Mesendoderm (in vitro differentiated cells): Measurements from ENCODE around the gene CMIP.
A peak's percentile ranks its signal among the peaks of the same experiment; 100 is the strongest.
"Not testable (repeated sequence)": the region's sequence is repeated elsewhere in the genome, so short reads cannot be mapped to it uniquely, and the experiment has no call there.

Experiments used
- DNase-seq: peaks from one replicate; pipeline ENCODE4 v3.0.0; 2013
- H2AK5ac ChIP-seq: 2 replicates; pipeline ENCODE4 v1.6.1; 2013; ENCODE audit warnings: low read length, inconsistent platforms
- H2BK120ac ChIP-seq: 2 replicates; pipeline ENCODE4 v1.6.1; 2013; ENCODE audit warnings: low read depth, mild to moderate bottlenecking, low read length, moderate library complexity, mixed read lengths
- H2BK15ac ChIP-seq: replicated peaks from 2 replicates; pipeline ENCODE4 v1.6.1; 2013; ENCODE audit warnings: low read depth, mild to moderate bottlenecking, moderate library complexity
- H2BK5ac ChIP-seq: 2 replicates; pipeline ENCODE4 v1.6.1; 2013; ENCODE audit warnings: low read length, inconsistent platforms
- H3K18ac ChIP-seq: 2 replicates; pipeline ENCODE4 v1.6.1; 2013; ENCODE audit warnings: mild to moderate bottlenecking, low read length, mixed read lengths
- H3K23ac ChIP-seq: one replicate; pipeline ENCODE4 v1.6.1; 2013; ENCODE audit warnings: low read length
- H3K27ac ChIP-seq: 2 replicates; pipeline ENCODE4 v1.5.1; 2013; ENCODE audit warnings: low read depth, mild to moderate bottlenecking, inconsistent platforms, low read length, moderate library complexity
- H3K27me3 ChIP-seq: 2 replicates; pipeline ENCODE4 v1.6.1; 2013; ENCODE audit warnings: low read length, control low read depth, mild to moderate bottlenecking, inconsistent platforms; ENCODE audit not compliant: insufficient read depth, poor library complexity
- H3K36me3 ChIP-seq: 2 replicates; pipeline ENCODE4 v1.6.1; 2013; ENCODE audit warnings: low read length, inconsistent platforms; ENCODE audit not compliant: control insufficient read depth, insufficient read depth
- H3K4ac ChIP-seq: one replicate; pipeline ENCODE4 v1.6.1; 2013; ENCODE audit warnings: low read depth, mild to moderate bottlenecking, low read length, moderate library complexity
- H3K4me1 ChIP-seq: 2 replicates; pipeline ENCODE4 v1.6.1; 2013; ENCODE audit warnings: low read depth, low read length, inconsistent platforms; ENCODE audit not compliant: control insufficient read depth
- H3K4me2 ChIP-seq: 2 replicates; pipeline ENCODE4 v1.6.1; 2013; ENCODE audit warnings: low read length
- H3K4me3 ChIP-seq: 2 replicates; pipeline ENCODE4 v1.5.1; 2013; ENCODE audit warnings: mild to moderate bottlenecking, low read length
- H3K56ac ChIP-seq: one replicate; pipeline ENCODE4 v1.6.1; 2013; ENCODE audit warnings: low read length
- H3K79me1 ChIP-seq: 2 replicates; pipeline ENCODE4 v1.6.1; 2013; ENCODE audit warnings: low read length, inconsistent platforms
- H3K79me2 ChIP-seq: 2 replicates; pipeline ENCODE4 v1.6.1; 2013; ENCODE audit warnings: mild to moderate bottlenecking, low read length; ENCODE audit not compliant: control insufficient read depth, insufficient read depth
- H3K9ac ChIP-seq: 2 replicates; pipeline ENCODE4 v1.6.1; 2013; ENCODE audit warnings: low read length, inconsistent platforms
- H4K5ac ChIP-seq: one replicate; pipeline ENCODE4 v1.6.1; 2013; ENCODE audit warnings: low read length
- H4K8ac ChIP-seq: one replicate; pipeline ENCODE4 v1.6.1; 2013; ENCODE audit warnings: low read depth, mild to moderate bottlenecking, control low read depth, low read length, moderate library complexity
- WGBS: extraction: QIAGEN DNeasy Blood & Tissue Kit; methylation state at CpG from one replicate; pipeline ENCODE4 v1.1.7; 2013; ENCODE audit warnings: low lambda C conversion rate, missing lambda C conversion rate; ENCODE audit not compliant: insufficient coverage; ENCODE audit errors: extremely low coverage; 5-methylcytosine and 5-hydroxymethylcytosine counted together

CMIP gene

DNA sequence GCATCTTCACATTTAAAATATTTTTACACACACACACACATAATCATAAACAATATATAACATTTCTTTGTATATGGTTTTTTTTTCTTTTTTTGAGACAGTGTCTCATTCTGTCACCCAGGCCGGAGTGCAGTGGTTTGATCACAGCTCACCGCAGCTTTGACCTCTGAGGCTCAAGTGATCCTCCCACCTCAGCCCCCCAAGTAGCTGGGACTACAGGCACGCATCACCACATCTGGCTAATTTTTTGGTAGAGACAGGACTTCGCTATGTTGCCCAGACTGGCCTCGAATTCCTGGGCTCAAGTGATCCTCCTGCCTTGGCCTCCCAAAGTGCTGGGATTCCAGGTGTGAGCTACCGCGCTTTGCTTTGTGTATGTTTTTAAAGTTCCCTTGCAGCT lies 78.2 kb downstream of the CMIP start:
- not testable (repeated sequence) for H3K27ac ChIP-seq, H3K18ac ChIP-seq

DNA sequence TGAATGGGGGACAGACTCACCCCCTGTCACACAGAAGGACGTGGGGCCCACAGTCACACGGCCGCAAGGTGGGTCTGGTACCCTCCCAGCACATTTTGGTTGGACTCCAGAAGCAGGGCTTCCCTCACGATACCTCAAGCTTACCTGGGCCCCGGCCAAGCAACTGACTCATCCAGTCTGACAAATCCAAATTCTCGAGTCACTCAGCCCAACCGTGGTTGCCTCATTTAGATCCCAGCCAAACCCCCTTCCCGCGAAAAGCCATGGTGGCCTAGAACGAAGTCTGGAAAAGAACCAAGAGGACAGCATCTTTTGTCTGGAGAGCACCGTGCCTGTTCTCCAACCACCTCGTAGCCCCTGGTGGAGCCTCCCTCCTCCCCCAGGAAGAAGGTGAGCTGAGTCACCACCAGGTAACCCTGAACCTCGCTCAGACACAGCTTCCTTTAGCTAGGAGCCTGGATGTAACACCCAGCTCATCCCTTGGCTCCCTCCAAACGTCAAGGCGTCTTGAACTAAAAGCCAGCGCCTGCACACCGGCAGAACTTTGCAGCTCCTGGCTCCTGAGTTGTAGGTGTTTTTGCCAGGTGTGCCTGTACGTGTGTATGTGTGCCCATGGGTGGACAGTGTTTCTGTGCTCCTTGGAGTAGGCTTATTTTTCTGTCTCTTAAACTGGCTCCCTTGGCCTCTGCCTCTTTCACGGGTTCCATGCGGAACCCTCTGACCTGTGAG lies 78.9 kb downstream of the CMIP start:
- peak; percentile 51 for DNase-seq
- Histone ChIP-seq H3K79me2 (peaks cover 22% of the 10 kb centered on the region), H3K18ac (no peak overlapping the region), H3K4me1 (no peaks in the 10 kb centered on the region), H3K23ac (no peak overlapping the region), H4K8ac (no peak overlapping the region), H2BK15ac (no peak overlapping the region), H3K4ac (no peak overlapping the region), H3K27me3 (no peaks in the 10 kb centered on the region), H2AK5ac (no peak overlapping the region), H4K5ac (no peak overlapping the region), H2BK5ac (no peak overlapping the region), H3K4me3 (no peak overlapping the region), H3K79me1 (peaks cover 36% of the 10 kb centered on the region), H3K36me3 (no peaks in the 10 kb centered on the region), H2BK120ac (no peak overlapping the region), H3K4me2 (no peak overlapping the region), H3K56ac (no peak overlapping the region), H3K9ac (no peak overlapping the region), H3K27ac (no peak overlapping the region)
- no CpG with 5 or more reads among the region's 20 CpGs for WGBS

More for the DNA sequence above, 78.2 kb downstream of the CMIP start:
- H3K4me1 ChIP-seq, H3K4me2 ChIP-seq, H2BK5ac ChIP-seq, H4K8ac ChIP-seq, H3K4me3 ChIP-seq, H2BK15ac ChIP-seq, DNase-seq, H2BK120ac ChIP-seq, H2AK5ac ChIP-seq, H3K36me3 ChIP-seq, H3K23ac ChIP-seq, H3K4ac ChIP-seq, H4K5ac ChIP-seq, H3K56ac ChIP-seq, H3K27me3 ChIP-seq, H3K9ac ChIP-seq: not testable (repeated sequence)
- Histone ChIP-seq H3K79me2 (peaks cover 20% of the 10 kb centered on the region), H3K79me1 (peaks cover 35% of the 10 kb centered on the region)
- WGBS: no CpG with 5 or more reads among the region's 7 CpGs

- Histone ChIP-seq H2AK5ac (no peak overlapping the region), H3K9ac (no peak overlapping the region), H3K23ac (no peak overlapping the region), H3K79me2 (peaks cover 28% of the 10 kb centered on the region), H3K4me3 (no peak overlapping the region), H2BK120ac (no peak overlapping the region), H2BK5ac (no peak overlapping the region), H3K56ac (no peak overlapping the region), H3K79me1 (peaks cover 42% of the 10 kb centered on the region), H3K4ac (no peak overlapping the region), H3K4me1 (no peaks in the 10 kb centered on the region), H4K8ac (no peak overlapping the region), H3K27ac (no peak overlapping the region), H4K5ac (no peak overlapping the region), H2BK15ac (no peak overlapping the region), H3K4me2 (no peak overlapping the region), H3K18ac (no peak overlapping the region), H3K27me3 (no peaks in the 10 kb centered on the region), H3K36me3 (no peaks in the 10 kb centered on the region)
- no CpG with 5 or more reads among the region's 10 CpGs for WGBS
- DNase-seq: no peak
Observed at GRCh38 chr16:81524382-81524781, 79.8 kb downstream of the CMIP start.

DNA sequence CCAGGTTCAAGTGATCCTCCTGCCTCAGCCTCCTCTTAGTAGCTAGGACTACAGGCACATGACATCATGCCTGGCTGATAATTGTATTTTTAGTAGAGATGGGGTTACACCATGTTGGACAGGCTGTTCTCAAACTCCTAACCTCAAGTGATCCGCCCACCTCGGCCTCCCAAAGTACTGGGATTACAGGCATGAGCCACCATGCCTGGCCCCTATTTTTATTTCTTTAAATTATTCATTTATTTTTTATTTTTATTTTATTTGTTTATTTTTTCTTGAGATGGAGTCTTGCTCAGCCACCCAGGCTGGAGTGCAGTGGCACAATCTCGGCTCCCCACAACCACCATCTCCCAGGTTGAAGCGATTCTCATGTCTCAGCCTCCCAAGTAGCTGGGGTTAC lies 80.3 kb downstream of the CMIP start:
- H3K56ac ChIP-seq, H3K18ac ChIP-seq, H3K4ac ChIP-seq, H3K27ac ChIP-seq, H4K5ac ChIP-seq, DNase-seq, H2BK15ac ChIP-seq, H3K4me3 ChIP-seq, H3K23ac ChIP-seq, H2BK5ac ChIP-seq, H4K8ac ChIP-seq, H3K4me1 ChIP-seq, H3K9ac ChIP-seq, H2AK5ac ChIP-seq, H3K27me3 ChIP-seq, H3K4me2 ChIP-seq, H3K36me3 ChIP-seq, H2BK120ac ChIP-seq: not testable (repeated sequence)
- no CpG with 5 or more reads among the region's 4 CpGs for WGBS
- peaks cover 31% of the 10 kb centered on the region for H3K79me2 ChIP-seq
- H3K79me1 ChIP-seq: peaks cover 44% of the 10 kb centered on the region

DNA sequence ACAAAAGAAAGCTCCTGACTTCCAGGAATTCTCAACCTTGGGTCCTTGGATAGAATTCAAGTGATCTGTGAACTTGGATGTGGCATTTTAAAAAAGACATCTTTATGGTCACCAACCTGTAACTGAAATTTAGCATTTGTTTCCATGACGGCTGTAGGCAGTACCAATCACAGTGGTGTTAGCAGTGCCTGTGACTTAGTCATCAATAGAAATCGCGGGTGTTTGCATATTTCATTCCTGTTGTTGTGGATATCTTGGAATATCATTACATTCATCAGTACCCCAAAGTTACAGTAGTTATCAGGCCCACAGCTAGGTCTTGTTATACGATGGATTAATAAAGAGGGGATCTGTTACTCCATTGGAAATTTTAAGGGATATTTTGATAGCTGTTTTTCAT lies 81.6 kb downstream of the CMIP start:
- no peaks in the 10 kb centered on the region for H3K27me3 ChIP-seq
- no peak overlapping the region for H2AK5ac ChIP-seq
- DNase-seq: no peak
- H3K79me1 ChIP-seq: peaks cover 50% of the 10 kb centered on the region
- H3K18ac ChIP-seq: no peak overlapping the region
- H3K4me3 ChIP-seq: no peak overlapping the region
- no peak overlapping the region for H3K9ac ChIP-seq
- H4K8ac ChIP-seq: no peak overlapping the region
- peaks cover 33% of the 10 kb centered on the region for H3K79me2 ChIP-seq
- no CpG with 5 or more reads among the region's 4 CpGs for WGBS
- no peak overlapping the region for H3K4ac ChIP-seq
- H3K4me1 ChIP-seq: no peaks in the 10 kb centered on the region
- no peak overlapping the region for H3K4me2 ChIP-seq
- no peak overlapping the region for H2BK15ac ChIP-seq
- no peak overlapping the region for H4K5ac ChIP-seq
- no peaks in the 10 kb centered on the region for H3K36me3 ChIP-seq
- no peak overlapping the region for H3K56ac ChIP-seq
- H3K27ac ChIP-seq: no peak overlapping the region
- no peak overlapping the region for H2BK120ac ChIP-seq
- no peak overlapping the region for H2BK5ac ChIP-seq
- no peak overlapping the region for H3K23ac ChIP-seq

DNA sequence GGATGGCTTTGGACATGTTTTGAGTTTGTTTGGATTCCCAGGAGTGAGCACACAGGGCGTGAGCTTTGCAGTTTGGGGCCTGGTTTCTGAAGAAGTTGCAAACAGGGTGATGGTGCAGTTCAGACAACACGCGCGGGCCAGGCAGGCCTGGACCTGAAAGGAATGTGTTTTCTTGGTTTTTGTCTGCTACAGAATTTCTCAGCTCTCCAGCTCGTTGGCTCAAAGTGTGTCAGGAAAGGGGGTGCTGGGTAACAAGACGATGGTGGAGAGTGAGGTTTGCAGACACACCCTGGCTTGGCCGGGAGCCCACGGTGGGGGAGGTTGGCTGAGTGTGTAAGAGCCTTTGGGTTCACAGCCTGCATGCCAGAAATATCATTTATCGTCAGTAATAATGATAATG lies 82.3 kb downstream of the CMIP start:
- peaks cover 36% of the 10 kb centered on the region for H3K79me2 ChIP-seq
- peaks cover 54% of the 10 kb centered on the region for H3K79me1 ChIP-seq
- no peaks in the 10 kb centered on the region for H3K27me3 ChIP-seq
- no peak overlapping the region for H2BK120ac ChIP-seq
- H3K18ac ChIP-seq: no peak overlapping the region
- no peak overlapping the region for H2AK5ac ChIP-seq
- H3K4me2 ChIP-seq: no peak overlapping the region
- no peak overlapping the region for H3K23ac ChIP-seq
- H3K56ac ChIP-seq: no peak overlapping the region
- H3K27ac ChIP-seq: no peak overlapping the region
- H3K9ac ChIP-seq: no peak overlapping the region
- no peaks in the 10 kb centered on the region for H3K4me1 ChIP-seq
- no CpG with 5 or more reads among the region's 9 CpGs for WGBS
- H3K4me3 ChIP-seq: no peak overlapping the region
- H2BK5ac ChIP-seq: no peak overlapping the region
- H4K5ac ChIP-seq: no peak overlapping the region
- no peak overlapping the region for H3K4ac ChIP-seq
- no peak for DNase-seq
- no peak overlapping the region for H2BK15ac ChIP-seq
- no peak overlapping the region for H4K8ac ChIP-seq
- no peaks in the 10 kb centered on the region for H3K36me3 ChIP-seq
